ENCODE data around the gene MS4A14.

Gene MS4A14

GRCh38 chr11:60375316-60375715 lies 20.9 kb upstream of the MS4A14 start:
- Histone ChIP-seq H3K9me3 (ENCODE audit: control insufficient read depth, insufficient read depth, low read length) (no peaks in the 10 kb centered on the region), H4K20me1 (ENCODE audit: control insufficient read depth, insufficient read depth, low read depth, low read length) (no peaks in the 10 kb centered on the region), H3K4me2 (ENCODE audit: low read length) (no peak overlapping the region), H3K4me3 (ENCODE audit: low read length) (no peak overlapping the region), H3F3A (ENCODE audit: control insufficient read depth, insufficient read depth) (peaks cover 5% of the 10 kb centered on the region), H3K27ac (ENCODE audit: low read depth, low read length) (no peak overlapping the region), H3K4me1 (ENCODE audit: control insufficient read depth, low read length) (peaks cover 35% of the 10 kb centered on the region), H3K36me3 (ENCODE audit: control insufficient read depth, low read length) (no peaks in the 10 kb centered on the region), H3K27me3 (ENCODE audit: control insufficient read depth, low read length) (no peaks in the 10 kb centered on the region), H3K79me2 (ENCODE audit: control insufficient read depth, low read length) (no peaks in the 10 kb centered on the region), H3K9me2 (replicated peaks; ENCODE audit: control insufficient read depth, low read length) (no peaks in the 10 kb centered on the region)
- TF ChIP-seq EZH2phosphoT487 (IDR thresholded peaks at IDR 0.05; ENCODE audit: borderline replicate concordance, low read length) = no peak
- TF ChIP-seq CTCF (IDR thresholded peaks at IDR 0.05; ENCODE audit: low read depth, low read length, poor library complexity, severe bottlenecking) = no peak

GRCh38 chr11:60376601-60377000 lies 19.7 kb upstream of the MS4A14 start:
- Histone ChIP-seq H3K9me2 (replicated peaks; ENCODE audit: control insufficient read depth, low read length) (no peaks in the 10 kb centered on the region), H3K4me1 (ENCODE audit: control insufficient read depth, low read length) (peaks cover 35% of the 10 kb centered on the region), H3K27ac (ENCODE audit: low read depth, low read length) (no peak overlapping the region), H4K20me1 (ENCODE audit: control insufficient read depth, insufficient read depth, low read depth, low read length) (no peaks in the 10 kb centered on the region), H3F3A (ENCODE audit: control insufficient read depth, insufficient read depth) (peaks cover 5% of the 10 kb centered on the region), H3K4me3 (ENCODE audit: low read length) (no peak overlapping the region), H3K27me3 (ENCODE audit: control insufficient read depth, low read length) (no peaks in the 10 kb centered on the region), H3K4me2 (ENCODE audit: low read length) (0 out of 2 replicates have a peak overlapping the region, but pooled peaks have one; percentile 15), H3K9me3 (ENCODE audit: control insufficient read depth, insufficient read depth, low read length) (no peaks in the 10 kb centered on the region), H3K36me3 (ENCODE audit: control insufficient read depth, low read length) (no peaks in the 10 kb centered on the region), H3K79me2 (ENCODE audit: control insufficient read depth, low read length) (no peaks in the 10 kb centered on the region)
- TF ChIP-seq CTCF (IDR thresholded peaks at IDR 0.05; ENCODE audit: low read depth, low read length, poor library complexity, severe bottlenecking) (no peak), EZH2phosphoT487 (IDR thresholded peaks at IDR 0.05; ENCODE audit: borderline replicate concordance, low read length) (no peak)

- peak overlapping the region; percentile 63 for H3K4me3 ChIP-seq (ENCODE audit: low read length)
These were observed 18.7 kb upstream of the MS4A14 start for GRCh38 chr11:60377401-60378136.

More at GRCh38 chr11:60377401-60378136, 18.7 kb upstream of the MS4A14 start:
- peaks cover 35% of the 10 kb centered on the region for H3K4me1 ChIP-seq (ENCODE audit: control insufficient read depth, low read length)
- H3K9me3 ChIP-seq (ENCODE audit: control insufficient read depth, insufficient read depth, low read length) = no peaks in the 10 kb centered on the region
- peak overlapping the region; percentile 72 for H3K4me2 ChIP-seq (ENCODE audit: low read length)
- no peaks in the 10 kb centered on the region for H3K9me2 ChIP-seq (replicated peaks; ENCODE audit: control insufficient read depth, low read length)
- TF ChIP-seq EZH2phosphoT487 (IDR thresholded peaks at IDR 0.05; ENCODE audit: borderline replicate concordance, low read length) = no peak
- TF ChIP-seq CTCF (IDR thresholded peaks at IDR 0.05; ENCODE audit: low read depth, low read length, poor library complexity, severe bottlenecking) = no peak
- H3K27ac ChIP-seq (ENCODE audit: low read depth, low read length) = peak overlapping the region; percentile 91
- H3F3A ChIP-seq (ENCODE audit: control insufficient read depth, insufficient read depth) = peaks cover 5% of the 10 kb centered on the region
- no peaks in the 10 kb centered on the region for H3K79me2 ChIP-seq (ENCODE audit: control insufficient read depth, low read length)
- no peaks in the 10 kb centered on the region for H3K27me3 ChIP-seq (ENCODE audit: control insufficient read depth, low read length)
- no peaks in the 10 kb centered on the region for H4K20me1 ChIP-seq (ENCODE audit: control insufficient read depth, insufficient read depth, low read depth, low read length)
- no peaks in the 10 kb centered on the region for H3K36me3 ChIP-seq (ENCODE audit: control insufficient read depth, low read length)
